Neural progenitor cell (in vitro differentiated cells): Measurements from ENCODE around the gene ERLEC1. TPM values are rescaled to one million over a fixed set of nuclear protein-coding genes. Genes with fewer than 3 reads are reported as not detected.
A peak's percentile ranks its signal among the peaks of the same experiment; 100 is the strongest.

ENCODE experiments used
- DNase-seq: peaks from one replicate; pipeline ENCODE4 v3.0.0-alpha.2; 2016; ENCODE audit warnings: low spot score
- H2AFZ ChIP-seq: fragments of 200-600 bp; sonication (generic); replicated peaks from 2 replicates; pipeline ENCODE4 v1.6.1; 2016; ENCODE audit warnings: antibody characterized with exemption
- H3F3A ChIP-seq: fragments of 200-600 bp; sonication (generic); 2 replicates; pipeline ENCODE4 v1.6.1; 2016; ENCODE audit warnings: antibody characterized with exemption, low read depth
- H3K27ac ChIP-seq: fragments of 200-600 bp; sonication (generic); 2 replicates; pipeline ENCODE4 v1.5.1; 2016; ENCODE audit warnings: mild to moderate bottlenecking
- H3K27me3 ChIP-seq: fragments of 200-600 bp; sonication (generic); 2 replicates; pipeline ENCODE4 v1.6.1; 2016; ENCODE audit warnings: mild to moderate bottlenecking, moderate library complexity
- H3K36me3 ChIP-seq: fragments of 200-600 bp; sonication (generic); 2 replicates; pipeline ENCODE4 v1.5.1; 2016
- H3K4me1 ChIP-seq: fragments of 200-600 bp; sonication (generic); 2 replicates; pipeline ENCODE4 v1.6.1; 2016; ENCODE audit warnings: mixed run types
- H3K4me2 ChIP-seq: fragments of 200-600 bp; sonication (generic); 2 replicates; pipeline ENCODE4 v1.6.1; 2016
- H3K4me3 ChIP-seq: fragments of 200-600 bp; sonication (generic); 2 replicates; pipeline ENCODE4 v1.5.1; 2016
- H3K79me2 ChIP-seq: fragments of 200-600 bp; sonication (generic); 2 replicates; pipeline ENCODE4 v1.6.1; 2016; ENCODE audit warnings: low read depth
- H3K9ac ChIP-seq: fragments of 200-600 bp; sonication (generic); 2 replicates; pipeline ENCODE4 v1.6.1; 2016
- H3K9me3 ChIP-seq: fragments of 200-600 bp; sonication (generic); 2 replicates; pipeline ENCODE4 v1.5.1; 2016; ENCODE audit warnings: low read depth
- H4K20me1 ChIP-seq: fragments of 200-600 bp; sonication (generic); 2 replicates; pipeline ENCODE4 v1.6.1; 2016; ENCODE audit warnings: low read depth
- H3K27ac Mint-ChIP-seq: 3 replicates; pipeline ENCODE4 v1.8.0; 2021; ENCODE audit warnings: mixed read lengths
- H3K27me3 Mint-ChIP-seq: 2 replicates; pipeline ENCODE4 v1.8.0; 2022; ENCODE audit warnings: low read depth, mild to moderate bottlenecking, inconsistent platforms, moderate library complexity, mixed read lengths; ENCODE audit not compliant: insufficient read depth
- H3K36me3 Mint-ChIP-seq: 3 replicates; pipeline ENCODE4 v1.8.0; 2021; ENCODE audit warnings: mixed read lengths
- H3K4me1 Mint-ChIP-seq: 3 replicates; pipeline ENCODE4 v1.8.0; 2021; ENCODE audit warnings: mixed read lengths
- H3K4me3 Mint-ChIP-seq: 3 replicates; pipeline ENCODE4 v1.8.0; 2021; ENCODE audit warnings: mild to moderate bottlenecking, moderate library complexity, mixed read lengths
- H3K9me3 Mint-ChIP-seq: 3 replicates; pipeline ENCODE4 v1.8.0; 2020; ENCODE audit warnings: mixed read lengths
- CTCF ChIP-seq: fragments of 200-600 bp; sonication (generic); IDR thresholded peaks from 2 replicates; pipeline ENCODE4 v1.5.1; 2017; ENCODE audit warnings: antibody characterized with exemption, mild to moderate bottlenecking
- EZH2 ChIP-seq: fragments of 200-600 bp; sonication (generic); IDR thresholded peaks from 2 replicates; pipeline ENCODE4 v1.6.1; 2017; ENCODE audit warnings: antibody characterized with exemption, mild to moderate bottlenecking, moderate library complexity
- EZH2phosphoT487 ChIP-seq: fragments of 200-600 bp; sonication (generic); IDR thresholded peaks from 2 replicates; pipeline ENCODE4 v1.6.1; 2017; ENCODE audit warnings: antibody characterized with exemption
- total RNA-seq: library from RNA; depleted of rRNA; stranded (reverse); fragments of >200 nt; gene quantifications from 2 replicates; pipeline ENCODE4 v1.2.3, GENCODE V29; 2015; ENCODE audit warnings: low replicate concordance

ERLEC1 gene
- total RNA-seq, 1 donor from 2014 or later, result 43.4 TPM

- Mint-ChIP-seq H3K4me3 (no peak overlapping the region), H3K27ac (no peak overlapping the region), H3K9me3 (peaks cover 4% of the 10 kb centered on the region), H3K4me1 (peaks cover 5% of the 10 kb centered on the region), H3K36me3 (peaks cover 22% of the 10 kb centered on the region), H3K27me3 (no peaks in the 10 kb centered on the region)
- Histone ChIP-seq H3K9me3 (no peaks in the 10 kb centered on the region), H2AFZ (no peak overlapping the region), H3K4me1 (no peaks in the 10 kb centered on the region), H3F3A (no peaks in the 10 kb centered on the region), H3K36me3 (no peaks in the 10 kb centered on the region), H3K4me3 (no peak overlapping the region), H3K9ac (no peak overlapping the region), H3K79me2 (peaks cover 4% of the 10 kb centered on the region), H3K27me3 (no peaks in the 10 kb centered on the region), H3K4me2 (no peak overlapping the region), H3K27ac (no peak overlapping the region), H4K20me1 (no peaks in the 10 kb centered on the region)
- TF ChIP-seq EZH2 (no peak), CTCF (peak; percentile 55)
- peak; percentile 20 for DNase-seq
Observed at GRCh38 chr2:53740170-53740569, 46.7 kb upstream of the ERLEC1 start.

GRCh38 chr2:53744395-53745065 lies 42.3 kb upstream of the ERLEC1 start:
- Histone ChIP-seq H3K79me2 (no peaks in the 10 kb centered on the region), H3K9ac (no peak overlapping the region), H2AFZ (no peak overlapping the region), H3K4me1 (no peaks in the 10 kb centered on the region), H3F3A (no peaks in the 10 kb centered on the region), H3K4me3 (no peak overlapping the region), H3K27me3 (no peaks in the 10 kb centered on the region), H4K20me1 (no peaks in the 10 kb centered on the region), H3K36me3 (peaks cover 4% of the 10 kb centered on the region), H3K4me2 (no peak overlapping the region), H3K9me3 (no peaks in the 10 kb centered on the region), H3K27ac (no peak overlapping the region)
- H3K27ac Mint-ChIP-seq, result no peak overlapping the region
- no peaks in the 10 kb centered on the region for H3K27me3 Mint-ChIP-seq
- peaks cover 25% of the 10 kb centered on the region for H3K36me3 Mint-ChIP-seq
- TF ChIP-seq EZH2 (no peak), EZH2phosphoT487 (no peak), CTCF (no peak)
- no peak for DNase-seq
- peaks cover 5% of the 10 kb centered on the region for H3K4me1 Mint-ChIP-seq
- H3K9me3 Mint-ChIP-seq, result no peaks in the 10 kb centered on the region
- no peak overlapping the region for H3K4me3 Mint-ChIP-seq

- no peak for TF ChIP-seq CTCF
- Histone ChIP-seq H2AFZ (no peak overlapping the region), H3K9me3 (no peaks in the 10 kb centered on the region), H3K9ac (no peak overlapping the region), H4K20me1 (no peaks in the 10 kb centered on the region), H3K27me3 (no peaks in the 10 kb centered on the region), H3K4me2 (no peak overlapping the region), H3K4me3 (no peak overlapping the region), H3K4me1 (peaks cover 3% of the 10 kb centered on the region), H3K27ac (no peak overlapping the region), H3K79me2 (no peaks in the 10 kb centered on the region), H3F3A (no peaks in the 10 kb centered on the region), H3K36me3 (peaks cover 4% of the 10 kb centered on the region)
- H3K27me3 Mint-ChIP-seq, result no peaks in the 10 kb centered on the region
- no peaks in the 10 kb centered on the region for H3K4me1 Mint-ChIP-seq
- H3K27ac Mint-ChIP-seq, result no peak overlapping the region
- no peak overlapping the region for H3K4me3 Mint-ChIP-seq
- DNase-seq, result no peak
- H3K9me3 Mint-ChIP-seq, result no peaks in the 10 kb centered on the region
- H3K36me3 Mint-ChIP-seq, result peaks cover 25% of the 10 kb centered on the region
Observed at GRCh38 chr2:53750041-53750768, 36.6 kb upstream of the ERLEC1 start.
